CD4-positive, alpha-beta T cell treated with Interleukin-4 for 4 hours (primary cell): Measurements from ENCODE around the gene BTBD9.
"Not testable (repeated sequence)": the region's sequence is repeated elsewhere in the genome, so short reads cannot be mapped to it uniquely, and the experiment has no call there.

ENCODE experiments used
- DNase-seq: peaks from one replicate; pipeline ENCODE4 v3.0.0-alpha.2; 2020

BTBD9 gene

GRCh38 chr6:38477680-38478260, 162.0 kb downstream of the BTBD9 start:
- DNase-seq, result no peak

GRCh38 chr6:38476888-38477287, 162.8 kb downstream of the BTBD9 start:
- DNase-seq, result no peak

GRCh38 chr6:38476141-38476540, 163.6 kb downstream of the BTBD9 start:
- DNase-seq, result no peak

GRCh38 chr6:38470548-38470947, 169.2 kb downstream of the BTBD9 start:
- no peak for DNase-seq

GRCh38 chr6:38467566-38467965, 172.2 kb downstream of the BTBD9 start:
- no peak for DNase-seq

- no peak for DNase-seq
Observed at GRCh38 chr6:38460186-38460585, 179.5 kb downstream of the BTBD9 start.

- DNase-seq, result no peak
Observed at GRCh38 chr6:38459291-38459690, 180.4 kb downstream of the BTBD9 start.

GRCh38 chr6:38453861-38454260, 185.9 kb downstream of the BTBD9 start:
- no peak for DNase-seq

GRCh38 chr6:38452816-38453660, 186.7 kb downstream of the BTBD9 start:
- DNase-seq, result no peak

- no peak for DNase-seq
Observed at GRCh38 chr6:38450717-38451116, 189.0 kb downstream of the BTBD9 start.

GRCh38 chr6:38445925-38446324, 193.8 kb downstream of the BTBD9 start:
- no peak for DNase-seq

GRCh38 chr6:38445336-38445735, 194.4 kb downstream of the BTBD9 start:
- no peak for DNase-seq

GRCh38 chr6:38443352-38444144, 196.2 kb downstream of the BTBD9 start:
- no peak for DNase-seq

- no peak for DNase-seq
Observed at GRCh38 chr6:38438097-38438496, 201.6 kb downstream of the BTBD9 start.

GRCh38 chr6:38436726-38437465, 202.8 kb downstream of the BTBD9 start:
- no peak for DNase-seq

GRCh38 chr6:38435330-38435729, 204.4 kb downstream of the BTBD9 start:
- no peak for DNase-seq

- no peak for DNase-seq
Observed at GRCh38 chr6:38434051-38434450, 205.7 kb downstream of the BTBD9 start.

GRCh38 chr6:38432479-38432878, 207.2 kb downstream of the BTBD9 start:
- no peak for DNase-seq

GRCh38 chr6:38432079-38432478, 207.7 kb downstream of the BTBD9 start:
- no peak for DNase-seq

- no peak for DNase-seq
Observed at GRCh38 chr6:38429546-38429945, 210.2 kb downstream of the BTBD9 start.

- DNase-seq, result no peak
Observed at GRCh38 chr6:38427492-38428210, 212.1 kb downstream of the BTBD9 start.

- not testable (repeated sequence) for DNase-seq
Observed at GRCh38 chr6:38425788-38426488, 213.8 kb downstream of the BTBD9 start.
